Stimulated activated CD8-positive, alpha-beta memory T cell treated with anti-CD3 and anti-CD28 coated beads, Interleukin-15, amount 100 ng/mL, for 24 hours (primary cell): ENCODE results near the gene STARD9.
A peak's percentile ranks its signal among the peaks of the same experiment; 100 is the strongest.
"Not testable (repeated sequence)": the region's sequence is repeated elsewhere in the genome, so short reads cannot be mapped to it uniquely, and the experiment has no call there.

Source experiments
- DNase-seq: peaks from one replicate; pipeline ENCODE4 v3.0.0-alpha.2; 2020; ENCODE audit warnings: low read depth

Gene STARD9

DNA sequence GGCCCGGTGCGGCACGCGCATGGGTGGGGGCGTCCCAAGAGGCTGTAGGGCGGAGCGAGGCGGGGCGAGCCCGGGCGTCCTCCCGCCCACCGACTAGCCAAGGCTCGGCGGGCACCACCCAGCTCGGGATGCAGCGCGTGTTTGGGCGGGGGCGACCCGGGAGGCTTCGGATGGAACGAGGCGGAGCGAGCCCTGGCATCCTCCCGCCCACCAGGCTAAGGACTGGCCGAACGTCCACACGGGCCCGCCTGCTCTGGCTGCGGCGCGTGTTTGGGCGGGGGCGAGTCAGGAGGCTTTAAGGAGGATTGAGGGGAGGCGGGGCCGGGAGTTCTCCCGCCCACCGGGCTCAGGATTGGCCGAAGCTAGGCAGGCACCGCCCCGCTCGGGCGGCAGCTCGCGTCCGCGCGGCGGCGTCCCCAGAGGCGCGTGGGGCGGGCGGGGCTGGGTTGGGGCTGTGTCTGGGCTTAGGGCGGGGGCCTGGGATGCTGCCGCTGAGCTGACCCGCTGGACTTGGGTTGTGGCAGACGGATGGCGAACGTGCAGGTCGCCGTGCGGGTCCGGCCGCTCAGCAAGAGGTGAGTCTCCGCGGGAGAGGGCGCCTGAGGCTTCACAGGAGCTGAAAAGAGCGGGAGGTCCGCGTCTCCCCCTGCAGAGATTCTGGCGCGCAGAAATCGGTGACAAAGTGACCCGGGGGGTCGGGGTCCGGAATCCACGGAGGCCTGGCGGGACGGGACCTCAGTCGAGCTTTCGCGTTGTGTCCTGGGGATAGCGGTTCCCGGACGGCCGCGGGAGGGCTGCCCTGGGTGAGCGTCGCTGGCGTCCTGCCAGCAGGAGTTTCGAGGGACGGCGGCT is at the start of gene STARD9:
TSS of gene STARD9 (plus strand) at position 419 of the 852 bp plus-strand sequence. CDS start at position 529, 110 bp downstream.
- peak; percentile 85 for DNase-seq

GRCh38 chr15:42528970-42529369 is 46.4 kb upstream of the STARD9 start:
- no peak for DNase-seq

DNA sequence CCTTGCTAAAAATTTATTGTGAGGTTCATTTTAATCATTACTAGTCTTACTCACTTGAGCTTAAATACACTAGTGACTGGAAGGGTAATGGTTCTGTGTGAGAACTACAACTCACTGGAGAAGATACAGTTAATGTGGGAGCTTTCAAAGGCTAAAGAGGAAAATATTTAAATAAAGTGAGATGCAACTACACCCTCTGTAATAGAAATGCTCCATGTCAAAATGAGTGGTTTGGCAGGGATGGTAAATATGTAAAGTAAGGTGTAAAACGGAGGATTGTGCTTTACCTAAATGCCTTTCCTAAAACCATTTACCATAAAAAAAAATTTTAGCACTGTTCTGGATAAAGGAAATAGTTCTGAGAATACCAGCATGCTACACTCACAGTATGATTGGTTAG is 42.2 kb upstream of the STARD9 start:
- DNase-seq, result no peak

GRCh38 chr15:42544853-42545629 is 30.4 kb upstream of the STARD9 start:
- DNase-seq, result no peak

GRCh38 chr15:42547918-42548248 is 27.5 kb upstream of the STARD9 start:
- DNase-seq, result no peak

DNA sequence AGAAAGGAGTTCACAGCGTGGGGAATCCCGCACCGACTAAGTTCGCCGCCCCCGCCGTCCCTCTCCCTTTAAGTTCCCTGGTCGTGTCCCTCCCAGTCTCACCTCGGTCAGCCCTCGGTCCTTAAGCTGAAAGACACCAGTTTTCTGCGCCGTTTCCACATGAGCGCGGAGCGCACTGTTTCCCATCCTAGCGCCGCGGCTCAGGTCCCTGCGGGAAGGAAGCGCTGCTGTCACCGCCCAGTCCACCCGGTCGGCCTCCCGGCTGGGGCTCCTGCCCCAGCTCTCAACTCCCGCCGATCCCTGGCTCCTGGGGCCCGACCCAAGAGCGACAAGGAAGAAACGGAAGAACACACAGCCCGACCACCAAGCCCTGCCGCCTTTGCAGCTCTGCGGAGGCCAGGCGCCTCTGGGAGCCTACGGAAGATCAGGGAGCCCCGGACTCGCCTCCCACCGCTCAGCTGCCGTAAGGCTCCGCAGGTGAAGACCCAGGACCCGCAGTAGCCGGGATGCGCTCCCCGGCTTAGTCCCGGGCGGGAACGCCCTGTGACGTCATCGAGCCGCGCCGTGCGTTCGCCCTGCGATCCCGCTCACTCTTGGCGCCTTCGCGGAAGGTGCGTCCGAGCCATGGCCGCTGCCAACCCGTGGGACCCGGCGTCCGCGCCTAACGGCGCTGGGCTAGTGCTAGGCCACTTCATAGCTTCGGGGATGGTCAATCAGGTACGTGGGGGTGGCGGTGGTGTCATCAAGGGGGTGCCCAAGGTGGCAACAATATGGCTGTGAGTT is 27.0 kb upstream of the STARD9 start, which contains the start of the genes HAUS2 and LRRC57:
TSS of gene HAUS2 (plus strand) at position 590 of the 783 bp plus-strand sequence. CDS start at position 625, 35 bp downstream.
TSS of gene LRRC57 (minus strand) at position 545 of the 783 bp plus-strand sequence. CDS start at position 186, 359 bp downstream.
- peak; percentile 93 for DNase-seq

DNA sequence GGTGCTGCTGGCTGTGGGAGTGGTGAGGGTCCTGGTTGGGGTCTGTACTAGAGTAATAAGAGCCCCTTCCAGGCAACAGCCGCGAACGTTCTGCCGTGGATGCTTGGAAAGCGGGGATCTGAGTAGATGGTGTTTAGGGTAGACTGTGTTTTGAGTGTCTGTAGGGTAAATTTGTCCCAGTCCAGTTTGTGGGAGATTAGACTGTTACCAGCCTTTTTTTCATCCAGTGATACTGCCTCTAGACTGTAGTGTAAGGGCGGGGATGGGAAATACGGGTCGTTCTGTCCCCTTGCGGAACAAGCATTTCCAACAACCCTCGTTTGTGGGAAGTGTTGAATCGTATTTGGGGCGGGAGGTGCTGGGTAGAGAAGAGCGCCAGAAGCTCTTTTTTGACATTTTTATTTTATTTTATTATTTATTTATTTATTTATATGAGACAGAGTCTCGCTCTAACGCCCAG is 26.3 kb upstream of the STARD9 start:
- DNase-seq, result no peak

DNA sequence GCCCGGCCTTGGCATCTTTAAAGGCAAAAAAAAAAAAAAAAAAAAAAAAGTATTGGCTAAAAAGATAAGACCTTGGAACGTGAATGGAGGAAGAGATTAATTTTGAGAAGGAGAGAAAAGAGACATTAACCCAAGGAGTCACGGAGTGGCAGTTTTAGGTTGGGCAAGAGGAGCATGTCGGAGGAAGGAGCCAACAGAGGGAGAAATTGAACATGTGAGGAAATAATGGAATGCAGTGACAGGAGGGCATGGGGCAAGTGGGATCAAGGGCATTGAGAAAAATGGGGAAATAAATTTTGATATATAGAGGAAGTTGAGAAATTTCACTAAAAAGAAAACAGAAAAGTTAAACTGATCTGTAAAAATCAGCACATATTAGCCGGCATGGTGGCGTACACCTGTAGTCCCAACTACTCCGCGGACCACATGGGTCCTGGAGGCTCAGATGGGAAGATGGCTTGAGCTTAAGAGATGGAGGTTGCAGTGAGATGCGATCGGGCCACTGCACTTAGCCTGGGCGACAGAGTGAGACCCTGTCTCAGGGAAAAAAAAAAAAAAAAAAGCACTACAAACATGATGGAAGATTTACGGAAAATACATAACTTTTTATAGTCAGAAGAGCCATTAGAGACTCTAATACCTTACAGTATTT is 25.5 kb upstream of the STARD9 start:
- DNase-seq, result no peak

DNA sequence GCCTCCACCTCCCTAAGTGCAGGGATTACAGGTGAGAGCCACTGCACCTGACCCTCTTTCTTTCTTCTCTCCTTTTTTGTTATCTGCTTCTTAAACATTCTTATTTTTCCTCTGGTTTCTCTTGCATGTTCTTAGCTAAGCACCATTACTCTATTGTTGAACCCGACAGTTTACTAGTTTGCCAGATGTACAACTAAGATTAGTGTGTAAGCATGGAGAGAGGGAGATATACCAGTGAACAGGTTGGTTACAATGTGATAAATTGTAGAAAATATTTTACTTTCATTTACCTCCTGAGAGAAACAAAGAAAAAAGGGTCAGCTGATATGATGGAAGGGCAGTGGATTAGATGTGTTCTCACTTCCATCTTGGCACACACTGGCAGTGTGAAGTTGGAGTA is 21.9 kb upstream of the STARD9 start:
- no peak for DNase-seq

GRCh38 chr15:42556550-42557207 is 18.7 kb upstream of the STARD9 start:
- DNase-seq, result not testable (repeated sequence)

DNA sequence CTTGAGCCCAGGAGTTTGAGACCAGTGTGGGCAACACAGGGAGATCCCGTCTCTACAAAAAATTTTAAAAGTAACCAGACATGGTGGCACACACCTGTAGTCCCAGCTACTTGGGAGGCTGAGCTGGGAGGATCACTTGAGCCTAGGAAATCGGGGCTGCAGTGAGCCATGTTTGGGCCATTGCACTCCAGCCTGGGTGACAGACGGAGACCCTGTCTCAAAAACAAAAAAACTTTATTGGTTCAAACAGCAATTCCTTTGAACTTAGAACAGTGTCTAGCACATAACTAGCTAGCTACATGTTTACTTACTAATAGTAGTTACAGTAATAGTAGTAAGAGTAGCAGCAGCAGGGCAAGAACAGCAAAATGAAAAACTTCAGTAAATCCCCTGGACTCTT is 16.7 kb upstream of the STARD9 start:
- no peak for DNase-seq

DNA sequence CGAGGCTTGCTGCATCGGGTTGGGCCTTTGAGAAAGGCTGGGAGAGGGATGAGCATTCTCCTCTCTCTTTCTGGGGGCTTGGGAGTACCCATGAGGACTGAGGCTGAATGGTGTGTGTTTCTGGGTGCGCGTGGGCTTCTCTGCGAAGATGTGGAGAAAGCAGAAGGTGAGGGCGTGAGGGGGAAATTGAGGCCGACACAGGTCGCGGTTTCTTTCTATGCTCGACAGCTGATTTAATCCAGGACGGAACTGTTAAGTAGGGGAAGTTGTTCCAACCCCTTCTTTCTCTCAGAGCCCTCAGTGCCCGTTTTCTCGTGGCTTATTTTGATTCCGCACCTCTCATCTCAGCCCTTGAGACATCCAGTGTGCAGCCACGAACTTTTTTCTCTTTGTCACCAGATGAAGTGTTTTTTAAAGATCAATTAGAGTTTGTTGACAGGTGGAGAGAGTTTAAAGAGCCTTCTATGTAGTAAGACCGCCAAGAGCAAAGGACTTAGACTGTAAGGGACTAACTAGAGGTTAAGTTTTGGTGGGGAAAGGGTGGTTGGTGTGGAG is 711 bp downstream of the STARD9 start:
- no peak for DNase-seq

GRCh38 chr15:42576776-42577175 is 1.4 kb downstream of the STARD9 start:
- no peak for DNase-seq

DNA sequence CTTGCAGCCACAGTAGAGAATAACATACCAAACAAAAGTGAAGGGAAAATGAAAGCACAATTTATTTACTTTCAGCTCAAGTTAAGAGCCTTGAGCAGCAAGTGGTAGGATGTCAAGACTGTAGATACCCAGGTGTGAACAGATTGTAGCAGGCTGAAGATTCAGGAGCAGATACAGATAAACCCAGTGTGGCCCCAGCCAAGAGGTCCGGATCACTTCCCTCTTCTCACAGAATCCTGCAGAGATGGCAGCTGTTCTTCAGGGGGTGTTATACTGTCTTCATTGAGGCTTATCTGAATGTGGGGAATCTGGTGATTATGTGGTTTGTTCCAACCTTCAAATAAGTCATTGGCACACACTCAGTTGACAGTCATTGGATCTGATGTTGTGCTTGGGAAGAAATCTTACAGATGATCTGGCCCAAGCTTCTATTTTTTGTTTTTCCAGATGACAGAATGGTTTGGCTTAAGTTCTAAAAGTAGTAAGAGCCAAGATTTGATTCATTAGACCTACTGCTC is 2.2 kb downstream of the STARD9 start:
- DNase-seq, result no peak

GRCh38 chr15:42578984-42579537 is 3.7 kb downstream of the STARD9 start:
- no peak for DNase-seq

DNA sequence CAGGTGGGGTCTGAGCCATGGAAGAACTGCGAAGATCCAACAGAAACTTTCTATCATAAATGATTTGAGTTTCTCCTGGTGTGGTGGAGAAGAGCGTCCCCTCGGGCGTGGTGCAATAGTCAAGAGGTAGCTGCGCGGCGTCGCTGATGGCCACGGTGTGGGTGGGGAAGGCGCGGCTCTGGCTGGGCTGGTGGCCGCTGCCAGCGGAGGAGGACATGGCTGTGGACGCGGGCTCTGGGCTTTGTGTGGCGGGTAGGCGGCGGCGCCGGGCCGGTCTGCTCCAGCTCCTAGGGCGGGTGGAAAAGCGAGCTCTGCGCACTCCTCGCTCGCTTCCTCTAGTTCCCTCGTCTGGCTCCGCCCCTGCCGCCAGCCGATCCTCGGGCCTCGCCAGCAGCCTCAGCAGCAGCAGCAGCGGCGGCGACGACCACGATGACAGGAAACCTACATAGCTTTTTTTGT is 5.9 kb downstream of the STARD9 start:
- DNase-seq, result peak; percentile 51

DNA sequence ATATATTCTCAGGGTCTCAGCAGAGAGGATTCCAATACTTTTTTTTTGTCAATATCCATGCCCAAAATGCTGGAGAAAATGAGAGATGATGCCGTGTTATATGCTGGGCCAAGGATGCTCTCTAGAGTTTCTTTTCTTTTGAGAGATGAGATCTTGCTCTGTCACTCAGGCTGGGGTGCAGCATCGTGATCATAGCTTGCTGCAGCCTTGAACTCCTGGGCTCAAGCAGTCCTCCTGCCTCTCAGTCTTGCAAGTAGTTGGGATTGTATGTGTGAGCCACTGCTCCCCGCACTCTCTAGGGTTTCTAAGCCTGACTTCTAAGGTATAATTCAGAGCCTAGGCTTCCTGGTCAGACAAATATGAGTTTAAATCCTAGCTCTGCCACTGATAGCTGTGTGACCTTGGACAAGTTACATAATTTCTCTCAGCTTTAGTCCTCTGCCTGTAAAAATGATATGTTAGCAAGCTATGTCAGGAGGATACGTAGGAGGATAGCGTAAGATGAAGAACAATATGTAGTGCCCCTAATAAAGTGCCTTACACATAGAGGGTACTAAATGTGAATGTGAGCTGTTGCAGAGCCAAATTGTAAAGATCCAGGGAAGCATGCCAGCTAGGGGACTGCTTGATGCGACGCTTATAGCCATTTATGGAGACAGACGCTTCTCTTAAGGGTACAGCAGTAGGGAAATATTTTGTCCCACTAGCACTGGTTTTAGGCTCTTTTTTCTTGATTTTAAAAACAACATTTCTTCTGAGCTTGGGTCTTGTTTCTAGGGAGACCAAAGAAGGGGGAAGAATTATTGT is 7.4 kb downstream of the STARD9 start:
- no peak for DNase-seq

DNA sequence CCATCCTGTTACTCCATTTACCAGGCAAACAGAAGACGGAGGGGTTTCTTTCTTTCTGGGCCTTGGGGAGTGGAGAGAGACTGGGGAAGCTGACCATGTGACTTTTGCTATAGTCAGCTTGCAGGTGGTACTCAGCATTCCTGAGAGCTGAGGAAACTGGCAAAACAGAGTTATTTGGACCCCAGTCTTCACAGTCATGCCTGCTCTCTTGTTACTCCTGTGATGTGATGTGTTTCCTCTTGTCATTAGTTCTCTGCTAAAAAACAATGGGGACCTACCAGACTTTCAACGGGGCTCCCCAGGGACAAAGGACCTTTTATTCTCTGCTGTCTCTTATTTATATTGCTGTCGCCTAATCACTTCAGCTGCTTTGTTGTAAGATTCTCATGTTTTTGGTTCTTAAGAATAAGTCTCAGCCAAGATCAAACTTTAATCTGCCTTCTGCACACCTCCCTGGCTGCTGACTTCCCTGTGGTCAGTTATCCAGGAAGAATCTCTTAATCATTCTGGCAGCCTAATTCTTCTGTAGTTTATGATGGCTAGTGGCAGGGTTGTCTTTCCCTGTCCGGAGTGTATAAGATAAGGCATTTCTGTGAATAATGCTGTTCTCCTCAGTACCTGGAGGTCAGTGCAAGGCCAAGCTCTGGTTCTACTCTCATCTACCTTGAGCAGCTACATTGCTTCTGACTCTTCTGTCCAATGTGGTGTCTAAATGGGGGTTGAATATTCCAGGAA is 8.8 kb downstream of the STARD9 start:
- DNase-seq, result no peak
